Lower leg skin (tissue), 4 donors: Measurements from ENCODE around the gene XAB2. TPM values are rescaled to one million over a fixed set of nuclear protein-coding genes. Genes with fewer than 3 reads are reported as not detected.

Experiments
- DNase-seq, 2 donors: peaks; one replicate each; pipeline ENCODE4 v3.0.0-alpha.2; 2019; ENCODE audit warnings: low spot score in 2 of 2
- H3K4me3 ChIP-seq: fragments of 200-600 bp; sonication (generic); 2 replicates; pipeline ENCODE4 v1.5.1; 2017; ENCODE audit warnings: mild to moderate bottlenecking, low read depth; ENCODE audit not compliant: poor library complexity, severe bottlenecking
- CTCF ChIP-seq, 3 donors: fragments of 450-650 bp; IDR thresholded peaks; one replicate each; pipeline ENCODE4 v1.5.1; 2016; ENCODE audit warnings: antibody characterized with exemption in 3 of 3, mild to moderate bottlenecking in 3 of 3, moderate library complexity in 2 of 3
- POLR2A ChIP-seq, 2 donors: fragments of 450-650 bp; IDR thresholded peaks; one replicate each; pipeline ENCODE4 v1.6.1; 2016 to 2017; ENCODE audit warnings: antibody characterized with exemption in 2 of 2, mild to moderate bottlenecking in 1 of 2, moderate library complexity in 1 of 2
- WGBS, 2 donors: methylation state at CpG; one replicate each; pipeline ENCODE4 v1.1.5; 2018; 5-methylcytosine and 5-hydroxymethylcytosine counted together
- intact Hi-C: fragments of 100-400 bp; cut with DNase I; formaldehyde crosslinking; loops from one replicate; pipeline ENCODE4 v1.15.0; 2023; ENCODE audit warnings: low total_unique reads
- total RNA-seq, 4 donors: library from RNA; depleted of rRNA; stranded (reverse); fragments of >200 nt; gene quantifications; one replicate each; pipeline ENCODE4 v1.1.0, GENCODE V29; 2016

The XAB2 gene
- total RNA-seq, 4 donors from 2014 or later = 55.9 to 99.1 (median 67.7) TPM

GRCh38 chr19:7638802-7639465 lies 9.6 kb upstream of the XAB2 start:
- no peak for DNase-seq
- no peak overlapping the region for H3K4me3 ChIP-seq
- intact Hi-C loops = no loop called here
- 76 to 85% methylated on average over 7 to 12 of the region's 12 CpGs for WGBS, 2 donors
- no peak for TF ChIP-seq POLR2A (IDR thresholded peaks at IDR 0.05)
- TF ChIP-seq CTCF (IDR thresholded peaks at IDR 0.05) = no peak

- no peak for DNase-seq
- peak overlapping the region; percentile 29 for H3K4me3 ChIP-seq
- TF ChIP-seq POLR2A (IDR thresholded peaks at IDR 0.05) (no peak), CTCF (IDR thresholded peaks at IDR 0.05) (no peak)
- intact Hi-C loops = no loop called here
- WGBS, 2 donors = 38 to 45% methylated on average over 27 to 30 of the region's 30 CpGs
These were observed 8.3 kb upstream of the XAB2 start for GRCh38 chr19:7637374-7638256.

GRCh38 chr19:7636691-7637373 lies 7.5 kb upstream of the XAB2 start, which contains the start of gene STXBP2:
Gene STXBP2 (plus strand): TSS chr19:7637110. CDS start chr19:7637150, 40 bp downstream.
- intact Hi-C loops = no loop called here
- H3K4me3 ChIP-seq = peak within 1 kb of the TSS; percentile 29
- peak; percentile 70 to 95 for DNase-seq
- 5 to 9% methylated on average over 17 to 45 of the region's 61 CpGs for WGBS, 2 donors
- TF ChIP-seq CTCF (IDR thresholded peaks at IDR 0.05) (no peak), POLR2A (IDR thresholded peaks at IDR 0.05) (no peak)

- TF ChIP-seq POLR2A (IDR thresholded peaks at IDR 0.05) (no peak), CTCF (IDR thresholded peaks at IDR 0.05) (no peak)
- intact Hi-C loops = no loop called here
- 49 to 50% methylated on average over 16 of the region's 16 CpGs for whole genome bisulfite sequencing, 2 donors
- H3K4me3 ChIP-seq = no peak overlapping the region
- no peak for DNase-seq
These were observed 7.0 kb upstream of the XAB2 start for GRCh38 chr19:7636317-7636690.

GRCh38 chr19:7635670-7636069 lies 6.3 kb upstream of the XAB2 start:
- TF ChIP-seq CTCF (IDR thresholded peaks at IDR 0.05) (no peak), POLR2A (IDR thresholded peaks at IDR 0.05) (no peak)
- intact Hi-C loops = no loop called here
- WGBS, 2 donors = 50 to 57% methylated on average over 6 of the region's 6 CpGs
- H3K4me3 ChIP-seq = no peak overlapping the region
- DNase-seq = no peak
